GM13977 (cell line): Measurements from ENCODE around the gene WARS2.

Source experiments
- DNase-seq: peaks from one replicate; pipeline ENCODE4 v3.0.0; 2012; ENCODE audit warnings: low spot score
- CTCF ChIP-seq: IDR thresholded peaks from 2 replicates; pipeline ENCODE4 v1.5.1; 2012; ENCODE audit warnings: mild to moderate bottlenecking, control low read depth; ENCODE audit not compliant: insufficient read depth; ENCODE audit errors: extremely low read depth, missing control alignments
- in situ Hi-C: fragments of 300-500 bp; cut with MboI; formaldehyde crosslinking; loops from one replicate; pipeline ENCODE4 v1.12.0; 2022; ENCODE audit warnings: low sequenced_read_pairs, low pct_unique_long_range_greater_than_20kb, mixed read lengths, inconsistent platforms; ENCODE audit not compliant: unreplicated experiment

Gene WARS2

GRCh38 chr1:119150150-119150549, 9.7 kb upstream of the WARS2 start:
- in situ Hi-C loops: no loop called here
- no peak for DNase-seq
- no peak for TF ChIP-seq CTCF

- no peak for DNase-seq
- TF ChIP-seq CTCF: no peak
- in situ Hi-C loops: no loop called here
Measured at GRCh38 chr1:119147661-119148090, 7.2 kb upstream of the WARS2 start.

GRCh38 chr1:119146466-119146865, 6.0 kb upstream of the WARS2 start:
- in situ Hi-C loops: no loop called here
- TF ChIP-seq CTCF: no peak
- DNase-seq: no peak

- in situ Hi-C loops: no loop called here
- TF ChIP-seq CTCF: no peak
- DNase-seq: no peak
Measured at GRCh38 chr1:119144813-119145212, 4.4 kb upstream of the WARS2 start.

- TF ChIP-seq CTCF: no peak
Measured at GRCh38 chr1:119143706-119144105, 3.3 kb upstream of the WARS2 start.

GRCh38 chr1:119141660-119142059, 1.2 kb upstream of the WARS2 start:
- in situ Hi-C loops: no loop called here
- DNase-seq: no peak
- no peak for TF ChIP-seq CTCF

More at GRCh38 chr1:119143706-119144105, 3.3 kb upstream of the WARS2 start:
- DNase-seq: no peak
- in situ Hi-C loops: no loop called here

GRCh38 chr1:119141020-119141424, 569 bp upstream of the WARS2 start:
- in situ Hi-C loops: no loop called here
- no peak for DNase-seq
- TF ChIP-seq CTCF: peak; percentile 54
